IMR-90 (cell line): ENCODE data around the gene OR6B3. TPM values are rescaled to one million over a fixed set of nuclear protein-coding genes. Genes with fewer than 3 reads are reported as not detected.

Source experiments
- ATAC-seq: fragments of 200-7000 bp; cut with Tn5 transposase; 2 replicates; pipeline ENCODE4 v1.9.1; 2020; ENCODE audit warnings: low read depth, mild to moderate bottlenecking, moderate library complexity
- BruUV-seq: library from RNA; stranded (reverse); fragments of 400-500 nt; replicated peaks from 2 replicates; lab custom pipeline; 2021; lab: Mats Ljungman, UMichigan
- CTCF ChIA-PET: fragments of 300-600 bp; formaldehyde crosslinking; extraction: SDS; loops from one replicate; lab custom pipeline; 2021; ENCODE audit warnings: antibody characterized with exemption; lab: Yijun Ruan, JAX
- POLR2A ChIA-PET: fragments of 300-600 bp; sonication (Branson Sonifier 250); formaldehyde crosslinking; loops from one replicate; lab custom pipeline; 2022; ENCODE audit warnings: antibody characterized with exemption; ENCODE audit not compliant: unreplicated experiment; lab: Charles Lee
- DNase-seq: peaks from one replicate; pipeline ENCODE4 v3.0.0; 2013
- H2AFZ ChIP-seq: replicated peaks from 2 replicates; pipeline ENCODE3; 2013; ENCODE audit warnings: low read length, mild to moderate bottlenecking; ENCODE audit not compliant: poor library complexity
- H2AK5ac ChIP-seq: 2 replicates; pipeline ENCODE4 v1.6.1; 2013; ENCODE audit warnings: low read depth, low read length, inconsistent platforms
- H2AK9ac ChIP-seq: replicated peaks from 2 replicates; pipeline ENCODE3; 2013; ENCODE audit warnings: mild to moderate bottlenecking, low read depth, low read length, moderate library complexity; ENCODE audit not compliant: poor library complexity
- H2BK120ac ChIP-seq: 2 replicates; pipeline ENCODE4 v1.6.1; 2013; ENCODE audit warnings: low read depth, low read length, inconsistent platforms
- H2BK15ac ChIP-seq: 3 replicates; pipeline ENCODE4 v1.6.1; 2013; ENCODE audit warnings: low read depth, low read length, inconsistent platforms
- H2BK20ac ChIP-seq: 2 replicates; pipeline ENCODE4 v1.6.1; 2013; ENCODE audit warnings: low read depth, mild to moderate bottlenecking, inconsistent platforms, low read length, moderate library complexity
- H2BK5ac ChIP-seq: 2 replicates; pipeline ENCODE4 v1.6.1; 2013; ENCODE audit warnings: mild to moderate bottlenecking, low read depth, low read length, inconsistent platforms; ENCODE audit not compliant: poor library complexity, severe bottlenecking
- H3K14ac ChIP-seq: replicated peaks from 2 replicates; pipeline ENCODE4 v1.6.1; 2013; ENCODE audit warnings: low read depth, low read length, inconsistent platforms
- H3K18ac ChIP-seq: 2 replicates; pipeline ENCODE4 v1.6.1; 2013; ENCODE audit warnings: low read depth, low read length, control low read depth
- H3K23ac ChIP-seq: 2 replicates; pipeline ENCODE4 v1.6.1; 2013; ENCODE audit warnings: low read depth, low read length, inconsistent platforms
- H3K27ac ChIP-seq: 2 replicates; pipeline ENCODE4 v1.5.1; 2013; ENCODE audit warnings: mild to moderate bottlenecking, control low read depth, low read length; ENCODE audit not compliant: insufficient read depth
- H3K27me3 ChIP-seq: 2 replicates; pipeline ENCODE4 v1.6.1; 2013; ENCODE audit warnings: low read length; ENCODE audit not compliant: control insufficient read depth, insufficient read depth
- H3K36me3 ChIP-seq: 2 replicates; pipeline ENCODE4 v1.6.1; 2013; ENCODE audit warnings: low read length, mixed read lengths; ENCODE audit not compliant: control insufficient read depth, insufficient read depth
- H3K4ac ChIP-seq: 2 replicates; pipeline ENCODE4 v1.6.1; 2013; ENCODE audit warnings: low read depth, low read length, inconsistent platforms
- H3K4me1 ChIP-seq: 2 replicates; pipeline ENCODE4 v1.6.1; 2013; ENCODE audit warnings: low read length, mixed read lengths; ENCODE audit not compliant: control insufficient read depth, insufficient read depth
- H3K4me2 ChIP-seq: 2 replicates; pipeline ENCODE4 v1.6.1; 2013; ENCODE audit warnings: low read depth, mild to moderate bottlenecking, control low read depth, low read length, moderate library complexity
- H3K4me3 ChIP-seq: 2 replicates; pipeline ENCODE4 v1.5.1; 2013; ENCODE audit warnings: low read depth, mild to moderate bottlenecking, control low read depth, low read length, moderate library complexity; ENCODE audit not compliant: insufficient read depth
- H3K56ac ChIP-seq: 2 replicates; pipeline ENCODE4 v1.6.1; 2013; ENCODE audit warnings: low read length, inconsistent platforms; ENCODE audit not compliant: insufficient read depth; ENCODE audit errors: extremely low read depth
- H3K79me1 ChIP-seq, 2 experiments: 2 replicates each; pipeline ENCODE4 v1.6.1; 2013; ENCODE audit warnings: low read length in 2 of 2, inconsistent platforms in 1 of 2, low read depth in 1 of 2
- H3K9ac ChIP-seq: 2 replicates; pipeline ENCODE4 v1.6.1; 2013; ENCODE audit warnings: low read depth, low read length, control low read depth
- H3K9me1 ChIP-seq: 2 replicates; pipeline ENCODE4 v1.6.1; 2013; ENCODE audit warnings: low read length, inconsistent platforms; ENCODE audit not compliant: insufficient read depth
- H3K9me3 ChIP-seq: 2 replicates; pipeline ENCODE4 v1.6.1; 2013; ENCODE audit warnings: low read length; ENCODE audit not compliant: control insufficient read depth, insufficient read depth
- H4K20me1 ChIP-seq: 2 replicates; pipeline ENCODE4 v1.6.1; 2013; ENCODE audit warnings: low read length, inconsistent platforms; ENCODE audit not compliant: insufficient read depth
- H4K5ac ChIP-seq: 2 replicates; pipeline ENCODE4 v1.6.1; 2013; ENCODE audit warnings: mild to moderate bottlenecking, low read depth, low read length, control low read depth
- H4K8ac ChIP-seq, 2 experiments: 2 replicates each; pipeline ENCODE4 v1.6.1; 2013; ENCODE audit warnings: low read depth in 2 of 2, low read length in 2 of 2, control low read depth in 1 of 2, inconsistent platforms in 1 of 2
- H4K91ac ChIP-seq: 2 replicates; pipeline ENCODE4 v1.6.1; 2013; ENCODE audit warnings: low read depth, low read length, inconsistent platforms; ENCODE audit not compliant: insufficient read depth
- BHLHE40 ChIP-seq: fragments of 150-350 bp; IDR thresholded peaks from 2 replicates; pipeline ENCODE4 v1.6.1; 2016; ENCODE audit warnings: mild to moderate bottlenecking, low read depth, low read length
- CHD1 ChIP-seq: IDR thresholded peaks from 2 replicates; pipeline ENCODE4 v1.6.1; 2012; ENCODE audit warnings: low read depth, low read length, improper control_type of control experiment
- MAFK ChIP-seq: IDR thresholded peaks from 2 replicates; pipeline ENCODE4 v1.6.1; 2012; ENCODE audit warnings: low read depth, low read length, improper control_type of control experiment
- MAZ ChIP-seq: IDR thresholded peaks from 2 replicates; pipeline ENCODE4 v1.6.1; 2012; ENCODE audit warnings: low read depth, mild to moderate bottlenecking, low read length, improper control_type of control experiment, moderate library complexity, borderline replicate concordance
- MXI1 ChIP-seq: IDR thresholded peaks from 2 replicates; pipeline ENCODE4 v1.6.1; 2012; ENCODE audit warnings: low read depth, mild to moderate bottlenecking, low read length, moderate library complexity, borderline replicate concordance
- NFE2L2 ChIP-seq: fragments of 150-350 bp; IDR thresholded peaks from 2 replicates; pipeline ENCODE4 v1.6.1; 2016; ENCODE audit warnings: low read depth, mild to moderate bottlenecking, low read length
- POLR2A ChIP-seq: IDR thresholded peaks from 2 replicates; pipeline ENCODE4 v1.6.1; 2012; ENCODE audit warnings: mild to moderate bottlenecking, low read depth, low read length
- RAD21 ChIP-seq: IDR thresholded peaks from 2 replicates; pipeline ENCODE4 v1.6.1; 2012; ENCODE audit warnings: low read length, improper control_type of control experiment
- RCOR1 ChIP-seq: IDR thresholded peaks from 2 replicates; pipeline ENCODE4 v1.6.1; 2012; ENCODE audit warnings: mild to moderate bottlenecking, low read length, improper control_type of control experiment; ENCODE audit not compliant: insufficient replicate concordance
- RFX5 ChIP-seq: IDR thresholded peaks from 2 replicates; pipeline ENCODE4 v1.8.0; 2012; ENCODE audit warnings: low read depth, mild to moderate bottlenecking, low read length, moderate library complexity
- WGBS, 2 experiments: methylation state at CpG; one replicate each; pipeline versions ENCODE4 v1.1.5 to v1.1.7; 2013; ENCODE audit warnings: missing lambda C conversion rate in 2 of 2; ENCODE audit not compliant: insufficient read length in 1 of 2; ENCODE audit errors: extremely low coverage in 2 of 2; 5-methylcytosine and 5-hydroxymethylcytosine counted together
- dilution Hi-C: fragments of 300-500 bp; cut with HindIII; formaldehyde crosslinking; loops from one replicate; pipeline ENCODE4 v1.14.3; 2018; ENCODE audit warnings: low sequenced_read_pairs; ENCODE audit not compliant: unreplicated experiment
- in situ Hi-C: fragments of 300-500 bp; cut with MboI; formaldehyde crosslinking; loops from 3 replicates; pipeline ENCODE4 v1.14.3; 2019; ENCODE audit warnings: low sequenced_read_pairs, inconsistent platforms, mixed read lengths
- intact Hi-C: fragments of 100-400 bp; cut with micrococcal nuclease; formaldehyde crosslinking; loops from 2 replicates; pipeline ENCODE4 v1.10.0; 2022
- polyA plus RNA-seq, 3 experiments: library from polyadenylated mRNA; depleted of rRNA; stranded (reverse); fragments of >200 nt; gene quantifications; 2 replicates each; pipeline ENCODE4 v1.2.3, GENCODE V29; 2012; ENCODE audit warnings: low replicate concordance in 1 of 3
- total RNA-seq: library from RNA; depleted of rRNA; stranded (reverse); fragments of >200 nt; gene quantifications from 2 replicates; pipeline ENCODE4 v1.2.3, GENCODE V29; 2012
- TF ChIP-seq, protein P1 (sequence below): fragments of 150-350 bp; IDR thresholded peaks from 2 replicates; pipeline ENCODE4 v1.6.1; 2017; ENCODE audit warnings: mild to moderate bottlenecking, antibody characterized with exemption, low read length, low read depth
- TF ChIP-seq, protein P2 (sequence below): fragments of 150-350 bp; IDR thresholded peaks from 2 replicates; pipeline ENCODE4 v1.6.1; 2016; ENCODE audit warnings: low read depth, mild to moderate bottlenecking, low read length, moderate library complexity, borderline replicate concordance

OR6B3 gene
- total and polyA plus RNA-seq, 2 of the 4 experiments (the other 2 are of a cell fraction), result not detected

DNA sequence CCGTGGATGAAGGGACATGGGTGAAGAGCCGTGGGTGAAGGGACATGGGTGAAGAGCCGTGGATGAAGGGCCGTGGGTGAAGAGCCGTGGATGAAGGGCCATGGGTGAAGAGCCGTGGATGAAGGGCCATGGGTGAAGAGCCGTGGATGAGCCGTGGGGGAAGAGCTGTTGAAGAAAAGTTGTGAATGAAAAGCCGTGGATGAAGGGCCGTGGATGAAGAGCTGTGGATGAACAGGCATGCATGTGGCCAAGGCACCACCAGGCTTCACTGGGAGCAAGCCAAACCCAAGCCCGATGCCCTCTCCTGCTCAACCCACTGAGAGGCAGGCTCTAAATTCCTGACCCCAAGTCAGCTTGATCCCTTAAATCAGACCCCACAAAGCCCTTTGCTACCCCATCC lies 10.6 kb downstream of the OR6B3 start:
- Histone ChIP-seq H3K9ac (no peak overlapping the region), H4K91ac (no peak overlapping the region), H3K27me3 (peaks cover 15% of the 10 kb centered on the region), H2AFZ (no peak overlapping the region), H3K79me1 (no peaks in the 10 kb centered on the region), H3K4me1 (no peaks in the 10 kb centered on the region), H3K4me3 (no peak overlapping the region), H3K9me1 (no peaks in the 10 kb centered on the region), H2AK9ac (no peak overlapping the region), H3K27ac (no peak overlapping the region), H3K9me3 (no peaks in the 10 kb centered on the region), H4K5ac (no peak overlapping the region), H4K8ac (no peak overlapping the region), H3K18ac (no peak overlapping the region), H2BK20ac (no peak overlapping the region), H2BK15ac (no peak overlapping the region), H2AK5ac (no peak overlapping the region), H3K56ac (no peak overlapping the region), H3K23ac (no peak overlapping the region), H3K4me2 (no peak overlapping the region), H4K20me1 (no peaks in the 10 kb centered on the region), H3K4ac (no peak overlapping the region), H2BK5ac (no peak overlapping the region), H3K14ac (no peak overlapping the region), H3K36me3 (no peaks in the 10 kb centered on the region), H2BK120ac (no peak overlapping the region)
- intact Hi-C loops, result no loop called here
- in situ Hi-C loops, result no loop called here
- dilution Hi-C loops, result no loop called here
- WGBS, 2 experiments, result 45% methylated on average over 2 of the region's 11 CpGs; no CpG with 5 or more reads in 1 of the 2 experiments
- no peak for ATAC-seq
- ChIA-PET CTCF (no interaction called here), POLR2A (no interaction called here)
- no peak for DNase-seq
- TF ChIP-seq RFX5 (no peak), BHLHE40 (no peak), MXI1 (no peak), RAD21 (no peak), CHD1 (no peak), NFE2L2 (no peak), POLR2A (no peak), MAZ (no peak), MAFK (no peak), RCOR1 (no peak)
- TF ChIP-seq, protein P1, sequence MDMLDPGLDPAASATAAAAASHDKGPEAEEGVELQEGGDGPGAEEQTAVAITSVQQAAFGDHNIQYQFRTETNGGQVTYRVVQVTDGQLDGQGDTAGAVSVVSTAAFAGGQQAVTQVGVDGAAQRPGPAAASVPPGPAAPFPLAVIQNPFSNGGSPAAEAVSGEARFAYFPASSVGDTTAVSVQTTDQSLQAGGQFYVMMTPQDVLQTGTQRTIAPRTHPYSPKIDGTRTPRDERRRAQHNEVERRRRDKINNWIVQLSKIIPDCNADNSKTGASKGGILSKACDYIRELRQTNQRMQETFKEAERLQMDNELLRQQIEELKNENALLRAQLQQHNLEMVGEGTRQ, result no peak
- TF ChIP-seq, protein P2, sequence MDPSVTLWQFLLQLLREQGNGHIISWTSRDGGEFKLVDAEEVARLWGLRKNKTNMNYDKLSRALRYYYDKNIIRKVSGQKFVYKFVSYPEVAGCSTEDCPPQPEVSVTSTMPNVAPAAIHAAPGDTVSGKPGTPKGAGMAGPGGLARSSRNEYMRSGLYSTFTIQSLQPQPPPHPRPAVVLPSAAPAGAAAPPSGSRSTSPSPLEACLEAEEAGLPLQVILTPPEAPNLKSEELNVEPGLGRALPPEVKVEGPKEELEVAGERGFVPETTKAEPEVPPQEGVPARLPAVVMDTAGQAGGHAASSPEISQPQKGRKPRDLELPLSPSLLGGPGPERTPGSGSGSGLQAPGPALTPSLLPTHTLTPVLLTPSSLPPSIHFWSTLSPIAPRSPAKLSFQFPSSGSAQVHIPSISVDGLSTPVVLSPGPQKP, result no peak
- BruUV-seq, result no TSS peak
